ENCODE results near the gene SPAG17. TPM values are rescaled to one million over a fixed set of nuclear protein-coding genes. Genes with fewer than 3 reads are reported as not detected.

The SPAG17 gene
- polyA plus RNA-seq, 2 donors = 14.2 to 15.4 TPM

DNA sequence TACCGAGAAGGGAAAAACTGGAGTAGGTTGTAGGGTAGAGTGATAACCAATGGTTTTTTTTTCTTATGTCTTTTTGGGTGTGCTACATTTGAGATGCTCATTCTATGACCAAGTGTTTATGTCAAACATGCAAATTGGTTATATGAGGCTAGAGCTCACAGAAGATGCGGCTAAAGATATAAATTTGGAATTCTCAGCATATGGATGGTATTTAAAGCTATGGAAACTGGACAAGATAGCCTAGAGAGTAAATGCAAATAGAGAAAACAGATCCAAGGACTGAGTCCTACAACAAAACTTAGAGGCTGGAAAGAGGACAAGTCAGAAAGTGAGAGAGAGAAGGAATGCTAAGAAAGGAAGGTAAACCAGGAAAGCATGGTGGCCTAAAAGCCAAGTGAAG is 263.0 kb downstream of the SPAG17 start:
- Histone ChIP-seq H3K4me3 (ENCODE audit: low read depth in 1 of 2, low read length in 2 of 2) (no peak overlapping the region), H3K4me1 (ENCODE audit: control insufficient read depth in 2 of 2, insufficient read depth in 2 of 2, low read length in 1 of 2) (no peaks in the 10 kb centered on the region), H3K27ac (ENCODE audit: low read depth in 2 of 2, low read length in 1 of 2) (no peak overlapping the region), H3K27me3 (ENCODE audit: control insufficient read depth in 1 of 2, insufficient read depth in 2 of 2, low read length in 2 of 2) (no peaks in the 10 kb centered on the region), H3K36me3 (ENCODE audit: control insufficient read depth in 2 of 2, insufficient read depth in 2 of 2, low read length in 1 of 2) (no peaks in the 10 kb centered on the region), H3K9me3 (ENCODE audit: control insufficient read depth in 2 of 2, insufficient read depth in 1 of 2, low read depth in 1 of 2, low read length in 1 of 2) (no peaks in the 10 kb centered on the region)
- 98% methylated on average over 2 of the region's 2 CpGs for WGBS, 2 donors

DNA sequence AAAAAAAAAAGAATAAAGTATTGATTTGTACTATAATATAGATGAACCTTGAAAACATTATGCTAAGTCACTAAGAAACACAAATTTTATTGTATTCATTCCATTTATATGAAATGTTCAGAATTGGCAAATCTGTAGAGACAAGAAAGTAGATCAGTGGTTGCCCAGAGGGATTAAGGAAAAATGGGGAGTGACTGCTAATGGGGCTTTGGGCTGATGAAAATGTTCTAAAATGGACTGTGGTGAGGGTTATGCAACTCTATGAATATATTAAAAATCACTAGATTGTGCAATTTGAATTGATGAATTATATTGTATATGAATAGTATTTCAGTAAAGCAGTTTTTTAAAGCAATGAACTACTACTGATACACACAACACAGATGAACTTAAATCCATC is 265.7 kb downstream of the SPAG17 start:
- Histone ChIP-seq H3K36me3 (ENCODE audit: control insufficient read depth in 2 of 2, insufficient read depth in 2 of 2, low read length in 1 of 2) (peaks cover 2 to 6% of the 10 kb centered on the region in 2 donors), H3K4me3 (ENCODE audit: low read depth in 1 of 2, low read length in 2 of 2) (no peak overlapping the region), H3K9me3 (ENCODE audit: control insufficient read depth in 2 of 2, insufficient read depth in 1 of 2, low read depth in 1 of 2, low read length in 1 of 2) (no peaks in the 10 kb centered on the region), H3K4me1 (ENCODE audit: control insufficient read depth in 2 of 2, insufficient read depth in 2 of 2, low read length in 1 of 2) (no peaks in the 10 kb centered on the region), H3K27ac (ENCODE audit: low read depth in 2 of 2, low read length in 1 of 2) (no peak overlapping the region), H3K27me3 (ENCODE audit: control insufficient read depth in 1 of 2, insufficient read depth in 2 of 2, low read length in 2 of 2) (no peaks in the 10 kb centered on the region)

DNA sequence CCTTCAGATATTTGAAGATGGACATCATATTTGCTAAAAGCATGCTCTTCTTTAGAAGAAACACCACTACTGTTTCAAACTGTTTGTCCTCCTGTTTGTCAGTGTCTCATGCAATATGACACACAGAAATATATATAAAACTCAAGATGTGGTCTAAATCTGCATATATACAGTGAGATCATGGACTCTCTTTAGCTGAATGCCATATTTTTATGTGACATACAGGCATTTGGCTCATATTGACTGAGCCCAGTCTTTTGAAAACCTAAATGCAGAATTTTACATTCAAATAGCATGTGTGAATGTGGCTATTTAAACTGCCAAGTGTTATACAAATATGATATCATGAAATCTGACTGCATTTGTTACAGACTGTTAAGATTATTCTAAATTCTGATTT is 274.0 kb downstream of the SPAG17 start:
- Histone ChIP-seq H3K36me3 (ENCODE audit: control insufficient read depth in 2 of 2, insufficient read depth in 2 of 2, low read length in 1 of 2) (peaks cover under 1 to 2% of the 10 kb centered on the region in 2 donors), H3K9me3 (ENCODE audit: control insufficient read depth in 2 of 2, insufficient read depth in 1 of 2, low read depth in 1 of 2, low read length in 1 of 2) (no peaks in the 10 kb centered on the region), H3K4me1 (ENCODE audit: control insufficient read depth in 2 of 2, insufficient read depth in 2 of 2, low read length in 1 of 2) (no peaks in the 10 kb centered on the region), H3K27me3 (ENCODE audit: control insufficient read depth in 1 of 2, insufficient read depth in 2 of 2, low read length in 2 of 2) (no peaks in the 10 kb centered on the region), H3K27ac (ENCODE audit: low read depth in 2 of 2, low read length in 1 of 2) (no peak overlapping the region), H3K4me3 (ENCODE audit: low read depth in 1 of 2, low read length in 2 of 2) (no peak overlapping the region)

DNA sequence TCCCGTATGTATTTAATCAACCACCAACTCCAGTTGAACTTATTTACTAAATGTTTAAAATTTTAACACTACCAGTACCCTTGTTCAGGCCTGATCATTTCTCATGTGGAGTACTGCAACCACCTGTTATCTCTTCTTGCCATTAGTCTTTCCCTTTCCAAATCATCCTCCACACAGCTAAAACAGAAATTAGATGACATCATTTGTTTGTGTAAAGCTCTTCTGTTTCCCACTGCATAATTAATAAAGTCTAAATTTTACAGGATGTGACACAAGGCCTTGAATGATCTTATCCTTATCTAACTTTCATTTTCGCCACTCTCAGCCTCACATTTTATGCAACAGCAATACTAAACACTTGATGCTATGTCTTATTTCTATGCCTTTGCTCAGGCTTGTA is 280.0 kb downstream of the SPAG17 start:
- Histone ChIP-seq H3K27ac (ENCODE audit: low read depth in 2 of 2, low read length in 1 of 2) (no peak overlapping the region), H3K36me3 (ENCODE audit: control insufficient read depth in 2 of 2, insufficient read depth in 2 of 2, low read length in 1 of 2) (peaks cover 3 to 6% of the 10 kb centered on the region in 2 donors), H3K9me3 (ENCODE audit: control insufficient read depth in 2 of 2, insufficient read depth in 1 of 2, low read depth in 1 of 2, low read length in 1 of 2) (no peaks in the 10 kb centered on the region), H3K27me3 (ENCODE audit: control insufficient read depth in 1 of 2, insufficient read depth in 2 of 2, low read length in 2 of 2) (no peaks in the 10 kb centered on the region), H3K4me3 (ENCODE audit: low read depth in 1 of 2, low read length in 2 of 2) (no peak overlapping the region), H3K4me1 (ENCODE audit: control insufficient read depth in 2 of 2, insufficient read depth in 2 of 2, low read length in 1 of 2) (no peaks in the 10 kb centered on the region)
- 90 to 96% methylated on average over 2 of the region's 2 CpGs for WGBS, 2 donors

DNA sequence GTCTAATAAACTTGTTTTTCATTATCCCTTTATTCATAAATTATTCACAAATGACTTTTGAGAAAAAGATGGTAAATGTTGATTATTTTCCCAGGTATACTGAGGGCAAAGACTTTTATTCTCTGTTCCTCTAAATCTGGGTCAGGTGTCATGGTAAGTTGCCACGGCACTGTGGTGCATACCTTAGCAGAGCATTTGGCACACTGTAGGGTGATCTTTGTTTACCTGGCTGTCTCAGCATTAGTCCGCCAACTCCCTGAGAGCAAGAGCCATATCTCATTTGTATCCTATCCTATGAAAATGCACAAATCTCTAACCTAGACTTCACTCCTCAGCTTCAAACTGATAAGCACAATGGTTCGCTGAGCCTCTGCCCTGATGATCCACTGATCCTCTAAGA is 280.5 kb downstream of the SPAG17 start:
- Histone ChIP-seq H3K4me1 (ENCODE audit: control insufficient read depth in 2 of 2, insufficient read depth in 2 of 2, low read length in 1 of 2) (no peaks in the 10 kb centered on the region), H3K36me3 (ENCODE audit: control insufficient read depth in 2 of 2, insufficient read depth in 2 of 2, low read length in 1 of 2) (peaks cover 3 to 6% of the 10 kb centered on the region in 2 donors), H3K4me3 (ENCODE audit: low read depth in 1 of 2, low read length in 2 of 2) (no peak overlapping the region), H3K9me3 (ENCODE audit: control insufficient read depth in 2 of 2, insufficient read depth in 1 of 2, low read depth in 1 of 2, low read length in 1 of 2) (no peaks in the 10 kb centered on the region), H3K27me3 (ENCODE audit: control insufficient read depth in 1 of 2, insufficient read depth in 2 of 2, low read length in 2 of 2) (no peaks in the 10 kb centered on the region), H3K27ac (ENCODE audit: low read depth in 2 of 2, low read length in 1 of 2) (no peak overlapping the region)
- WGBS, 2 donors = 92 to 95% methylated on average over 3 of the region's 3 CpGs

All from esophagus (tissue), 2 donors.